HG03575 (cell line): ENCODE results near the gene MPST.

ENCODE experiments used
- ATAC-seq: cut with Tn5 transposase; IDR thresholded peaks from one replicate; pipeline ENCODE4 v1.9.1; 2021; ENCODE audit not compliant: unreplicated experiment, insufficient number of reproducible peaks, low FRiP score; ENCODE audit errors: extremely low read depth

MPST gene

GRCh38 chr22:36999463-36999862, 20.1 kb upstream of the MPST start:
- ATAC-seq: no peak

GRCh38 chr22:37000676-37001534, 18.6 kb upstream of the MPST start:
- ATAC-seq: no peak

GRCh38 chr22:37001826-37002225, 17.7 kb upstream of the MPST start:
- ATAC-seq: no peak

GRCh38 chr22:37002633-37003032, 16.9 kb upstream of the MPST start:
- no peak for ATAC-seq

GRCh38 chr22:37007651-37008050, 11.9 kb upstream of the MPST start:
- ATAC-seq: no peak

- ATAC-seq: no peak
Measured at GRCh38 chr22:37008365-37008764, 11.2 kb upstream of the MPST start.

GRCh38 chr22:37009490-37009889, 10.1 kb upstream of the MPST start:
- ATAC-seq: no peak

- ATAC-seq: no peak
Measured at GRCh38 chr22:37010174-37010573, 9.4 kb upstream of the MPST start.

- no peak for ATAC-seq
Measured at GRCh38 chr22:37010976-37011375, 8.6 kb upstream of the MPST start.

- ATAC-seq: no peak
Measured at GRCh38 chr22:37011472-37011871, 8.1 kb upstream of the MPST start.

GRCh38 chr22:37012262-37012904, 7.2 kb upstream of the MPST start:
- no peak for ATAC-seq

GRCh38 chr22:37012956-37013355, 6.6 kb upstream of the MPST start:
- ATAC-seq: no peak

- no peak for ATAC-seq
Measured at GRCh38 chr22:37014415-37014806, 5.1 kb upstream of the MPST start.

- ATAC-seq: no peak
Measured at GRCh38 chr22:37014835-37015586, 4.5 kb upstream of the MPST start.

- ATAC-seq: no peak
Measured at GRCh38 chr22:37015587-37015878, 4.0 kb upstream of the MPST start.

- ATAC-seq: no peak
Measured at GRCh38 chr22:37016134-37016910, 3.2 kb upstream of the MPST start.

- ATAC-seq: no peak
Measured at GRCh38 chr22:37017356-37017755, 2.2 kb upstream of the MPST start.

GRCh38 chr22:37018086-37018814, 1.3 kb upstream of the MPST start:
- no peak for ATAC-seq

GRCh38 chr22:37018815-37019308, 680 bp upstream of the MPST start:
- no peak for ATAC-seq
